Hepatocyte (in vitro differentiated cells): ENCODE results near the gene STK33. TPM values are rescaled to one million over a fixed set of nuclear protein-coding genes. Genes with fewer than 3 reads are reported as not detected.

Experiments
- DNase-seq: peaks from one replicate; pipeline ENCODE4 v3.0.0-alpha.2; 2016; ENCODE audit warnings: low spot score
- H2AFZ ChIP-seq: fragments of 200-600 bp; sonication (generic); 2 replicates; pipeline ENCODE4 v1.6.0; 2016; ENCODE audit warnings: antibody characterized with exemption, mild to moderate bottlenecking
- H3K27ac ChIP-seq: fragments of 200-600 bp; sonication (generic); 2 replicates; pipeline ENCODE4 v1.5.1; 2016; ENCODE audit warnings: mild to moderate bottlenecking
- H3K27me3 ChIP-seq: fragments of 200-600 bp; sonication (generic); 2 replicates; pipeline ENCODE4 v1.6.1; 2016
- H3K36me3 ChIP-seq: fragments of 200-600 bp; sonication (generic); replicated peaks from 2 replicates; pipeline ENCODE4 v1.5.1; 2016; ENCODE audit warnings: low read depth; ENCODE audit not compliant: insufficient read depth
- H3K4me1 ChIP-seq: fragments of 200-600 bp; sonication (generic); 2 replicates; pipeline ENCODE4 v1.5.1; 2016; ENCODE audit warnings: mild to moderate bottlenecking, moderate library complexity; ENCODE audit not compliant: insufficient read depth
- H3K4me2 ChIP-seq: fragments of 200-600 bp; sonication (generic); 2 replicates; pipeline ENCODE4 v1.6.0; 2016
- H3K4me3 ChIP-seq: fragments of 200-600 bp; sonication (generic); 2 replicates; pipeline ENCODE4 v1.5.1; 2016; ENCODE audit warnings: mild to moderate bottlenecking
- H3K79me2 ChIP-seq: fragments of 200-600 bp; sonication (generic); 2 replicates; pipeline ENCODE4 v1.6.0; 2017; ENCODE audit warnings: mild to moderate bottlenecking
- H3K9me2 ChIP-seq: fragments of 200-600 bp; sonication (generic); replicated peaks from 2 replicates; pipeline ENCODE4 v1.6.0; 2017; ENCODE audit warnings: mild to moderate bottlenecking; ENCODE audit not compliant: insufficient read depth
- H3K9me3 ChIP-seq: fragments of 200-600 bp; sonication (generic); 2 replicates; pipeline ENCODE4 v1.5.1; 2016; ENCODE audit warnings: low read depth, mild to moderate bottlenecking
- H4K20me1 ChIP-seq: fragments of 200-600 bp; sonication (generic); 2 replicates; pipeline ENCODE4 v1.6.0; 2016; ENCODE audit warnings: mild to moderate bottlenecking; ENCODE audit not compliant: insufficient read depth, poor library complexity, severe bottlenecking
- CTCF ChIP-seq: fragments of 200-600 bp; sonication (generic); IDR thresholded peaks from 2 replicates; pipeline ENCODE4 v1.5.1; 2016; ENCODE audit warnings: antibody characterized with exemption, mild to moderate bottlenecking; ENCODE audit not compliant: poor library complexity
- EZH2 ChIP-seq: fragments of 200-600 bp; sonication (generic); IDR thresholded peaks from 2 replicates; pipeline ENCODE4 v1.6.1; 2016; ENCODE audit warnings: antibody characterized with exemption, mild to moderate bottlenecking, borderline replicate concordance
- EZH2phosphoT487 ChIP-seq: fragments of 200-600 bp; sonication (generic); IDR thresholded peaks from one replicate; pipeline ENCODE4 v1.6.1; 2018; ENCODE audit warnings: antibody characterized with exemption, mild to moderate bottlenecking, low read depth, moderate library complexity; ENCODE audit not compliant: unreplicated experiment, severe bottlenecking
- WGBS: methylation state at CpG from one replicate; pipeline ENCODE4 v1.1.6; 2016; ENCODE audit warnings: low lambda C conversion rate; ENCODE audit errors: missing lambda C conversion rate; 5-methylcytosine and 5-hydroxymethylcytosine counted together
- polyA plus RNA-seq: library from polyadenylated mRNA; unstranded; fragments of >200 nt; fragmentation: Nextera tagmentation; extraction: Ambion mirVana; gene quantifications from 2 replicates; pipeline ENCODE4 v1.2.1, GENCODE V29; 2016
- total RNA-seq: library from RNA; depleted of rRNA; stranded (reverse); fragments of >200 nt; gene quantifications from 2 replicates; pipeline ENCODE4 v1.2.3, GENCODE V29; 2014

Gene STK33
- total and polyA plus RNA-seq, 2 experiments from 2014 or later = 3.0 to 12.8 TPM

- no peaks in the 10 kb centered on the region for H3K36me3 ChIP-seq
- H3K4me3 ChIP-seq = no peak overlapping the region
- H3K27ac ChIP-seq = no peak overlapping the region
- H2AFZ ChIP-seq = no peak overlapping the region
- no peaks in the 10 kb centered on the region for H3K9me2 ChIP-seq
- DNase-seq = no peak
- no peaks in the 10 kb centered on the region for H3K4me1 ChIP-seq
- WGBS = 92% methylated on average over 3 of the region's 3 CpGs
- H3K79me2 ChIP-seq = no peaks in the 10 kb centered on the region
- TF ChIP-seq EZH2 = no peak
- H3K9me3 ChIP-seq = no peaks in the 10 kb centered on the region
- no peaks in the 10 kb centered on the region for H3K27me3 ChIP-seq
- no peaks in the 10 kb centered on the region for H4K20me1 ChIP-seq
- H3K4me2 ChIP-seq = no peak overlapping the region
Measured at GRCh38 chr11:8383627-8384026, 210.4 kb downstream of the STK33 start.

- Histone ChIP-seq H3K27ac (no peak overlapping the region), H3K9me2 (no peaks in the 10 kb centered on the region), H4K20me1 (no peaks in the 10 kb centered on the region), H3K9me3 (no peaks in the 10 kb centered on the region), H3K4me2 (no peak overlapping the region), H3K4me3 (no peak overlapping the region), H3K79me2 (no peaks in the 10 kb centered on the region), H2AFZ (no peak overlapping the region), H3K27me3 (no peaks in the 10 kb centered on the region), H3K4me1 (no peaks in the 10 kb centered on the region), H3K36me3 (no peaks in the 10 kb centered on the region)
- WGBS = 90% methylated on average over 1 of the region's 1 CpG
- no peak for DNase-seq
- TF ChIP-seq EZH2phosphoT487 (no peak), EZH2 (no peak), CTCF (no peak)
Measured at GRCh38 chr11:8383227-8383626, 210.8 kb downstream of the STK33 start.

DNA sequence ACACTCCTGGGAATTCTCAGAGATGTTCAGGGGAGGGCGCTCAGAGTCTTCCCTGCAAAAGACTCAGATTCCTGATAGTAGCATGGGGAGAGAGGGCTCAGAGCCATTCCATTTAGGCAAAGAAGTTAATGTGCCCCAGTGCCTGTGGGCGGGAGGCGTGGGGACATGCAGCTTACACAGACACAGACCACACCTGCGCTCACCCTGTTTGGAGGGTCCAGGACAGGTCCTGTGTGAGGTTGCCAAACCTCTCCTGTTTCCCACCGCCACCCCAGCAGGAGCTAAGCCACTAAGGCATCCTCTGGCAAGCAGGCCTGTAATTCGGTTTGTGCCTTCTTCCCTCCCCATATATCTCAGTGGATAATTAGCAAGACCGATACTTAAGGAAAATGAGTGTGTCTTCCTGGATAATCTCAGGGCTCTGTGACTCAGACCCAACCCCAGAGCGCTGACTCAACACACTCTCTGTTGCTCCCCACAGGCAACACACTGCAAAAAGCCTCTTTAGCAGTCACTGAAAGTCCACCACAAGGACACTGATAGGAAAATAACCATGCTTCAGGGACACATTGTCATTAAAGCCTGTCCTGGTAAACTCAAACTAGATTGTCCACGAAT is 211.5 kb downstream of the STK33 start:
- 65% methylated on average over 9 of the region's 9 CpGs for WGBS
- H4K20me1 ChIP-seq = no peaks in the 10 kb centered on the region
- no peak overlapping the region for H2AFZ ChIP-seq
- H3K9me3 ChIP-seq = no peaks in the 10 kb centered on the region
- no peaks in the 10 kb centered on the region for H3K27me3 ChIP-seq
- no peaks in the 10 kb centered on the region for H3K4me1 ChIP-seq
- peak; percentile 49 for DNase-seq
- no peaks in the 10 kb centered on the region for H3K79me2 ChIP-seq
- TF ChIP-seq CTCF (no peak), EZH2phosphoT487 (no peak), EZH2 (no peak)
- H3K36me3 ChIP-seq = no peaks in the 10 kb centered on the region
- H3K9me2 ChIP-seq = no peaks in the 10 kb centered on the region
- no peak overlapping the region for H3K4me3 ChIP-seq
- no peak overlapping the region for H3K27ac ChIP-seq
- no peak overlapping the region for H3K4me2 ChIP-seq

GRCh38 chr11:8381871-8382396 is 212.1 kb downstream of the STK33 start:
- no peak overlapping the region for H3K4me2 ChIP-seq
- no peaks in the 10 kb centered on the region for H3K36me3 ChIP-seq
- H3K27ac ChIP-seq = no peak overlapping the region
- H3K9me3 ChIP-seq = no peaks in the 10 kb centered on the region
- no peak overlapping the region for H2AFZ ChIP-seq
- H3K4me1 ChIP-seq = no peaks in the 10 kb centered on the region
- H4K20me1 ChIP-seq = no peaks in the 10 kb centered on the region
- no peaks in the 10 kb centered on the region for H3K79me2 ChIP-seq
- no peaks in the 10 kb centered on the region for H3K9me2 ChIP-seq
- TF ChIP-seq EZH2phosphoT487 (no peak), CTCF (no peak), EZH2 (no peak)
- 83% methylated on average over 12 of the region's 13 CpGs for WGBS
- H3K27me3 ChIP-seq = no peaks in the 10 kb centered on the region
- H3K4me3 ChIP-seq = no peak overlapping the region
- DNase-seq = peak; percentile 2
